B cell (primary cell): ENCODE results near the gene TBC1D21. TPM values are rescaled to one million over a fixed set of nuclear protein-coding genes. Genes with fewer than 3 reads are reported as not detected.

Source experiments
- ATAC-seq: fragments of 200-7000 bp; cut with Tn5 transposase; one replicate; pipeline ENCODE4 v1.10.0; 2021; ENCODE audit warnings: low read depth, mild to moderate bottlenecking, moderate number of reproducible peaks, moderate library complexity
- CTCF ChIA-PET: fragments of 350-600 bp; sonication (Branson Sonifier 250); formaldehyde crosslinking; loops from one replicate; lab custom pipeline; 2021; ENCODE audit warnings: antibody characterized with exemption, inconsistent platforms; lab: Charles Lee
- POLR2A ChIA-PET: fragments of 350-600 bp; sonication (Branson Sonifier 250); formaldehyde crosslinking; loops from one replicate; lab custom pipeline; 2021; ENCODE audit warnings: antibody characterized with exemption; lab: Charles Lee
- DNase-seq: peaks from one replicate; pipeline ENCODE4 v3.0.0; 2013
- H2AFZ ChIP-seq: 2 replicates; pipeline ENCODE4 v1.6.1; 2012; ENCODE audit warnings: mild to moderate bottlenecking, low read depth, low read length; ENCODE audit not compliant: insufficient read depth, poor library complexity, severe bottlenecking
- H3K27ac ChIP-seq, 2 donors: 1 replicate in 1 of 2; 2 replicates in 1 of 2; pipeline ENCODE4 v1.5.1; 2012 to 2013; ENCODE audit warnings: low read length in 2 of 2, mild to moderate bottlenecking in 2 of 2, moderate library complexity in 1 of 2
- H3K27me3 ChIP-seq, 4 experiments: fragments of 200-600 bp in 1 of 4; sonication (generic) in 1 of 4; replicated peaks in 1 of 4; 1 replicate in 2 of 4; 2 replicates in 2 of 4; pipeline versions ENCODE4 v1.6.1 to v1.7.0; 2013 to 2016; ENCODE audit warnings: low read length in 3 of 4, mild to moderate bottlenecking in 2 of 4, mixed read lengths in 1 of 4, moderate library complexity in 1 of 4; ENCODE audit not compliant: insufficient read depth in 4 of 4, control insufficient read depth in 3 of 4; ENCODE audit errors: control extremely low read depth in 1 of 4
- H3K36me3 ChIP-seq, 2 experiments: replicated peaks in 1 of 2; 1 replicate in 1 of 2; 2 replicates in 1 of 2; pipeline versions ENCODE4 v1.6.1 to v1.7.1; 2013; ENCODE audit warnings: low read length in 1 of 2; ENCODE audit not compliant: insufficient read depth in 2 of 2, control insufficient read depth in 1 of 2; ENCODE audit errors: control extremely low read depth in 1 of 2, extremely low read depth in 1 of 2
- H3K4me1 ChIP-seq, 2 donors: fragments of 200-600 bp in 1 of 2; sonication (generic) in 1 of 2; 1 replicate in 1 of 2; 2 replicates in 1 of 2; pipeline versions ENCODE4 v1.5.1 to v1.6.1; 2013 to 2017; ENCODE audit warnings: low read length in 2 of 2; ENCODE audit not compliant: control insufficient read depth in 2 of 2, insufficient read depth in 2 of 2
- H3K4me2 ChIP-seq: replicated peaks from 2 replicates; pipeline ENCODE3; 2012; ENCODE audit warnings: mild to moderate bottlenecking, low read depth, low read length; ENCODE audit not compliant: poor library complexity, severe bottlenecking
- H3K4me3 ChIP-seq, 5 experiments: fragments of 200-600 bp in 1 of 5; sonication (generic) in 1 of 5; 1 replicate in 3 of 5; 2 replicates in 2 of 5; pipeline versions ENCODE4 v1.5.1 to v1.7.0; 2011 to 2016; ENCODE audit warnings: low read length in 4 of 5, mild to moderate bottlenecking in 4 of 5, low read depth in 2 of 5, control low read depth in 1 of 5, moderate library complexity in 1 of 5; ENCODE audit not compliant: insufficient read depth in 1 of 5; ENCODE audit errors: control extremely low read depth in 1 of 5, extremely low read depth in 1 of 5
- H3K79me2 ChIP-seq: fragments of 200-600 bp; sonication (generic); one replicate; pipeline ENCODE4 v1.6.0; 2016; ENCODE audit warnings: low read length; ENCODE audit not compliant: control insufficient read depth, insufficient read depth
- H3K9ac ChIP-seq: fragments of 200-600 bp; sonication (generic); 2 replicates; pipeline ENCODE4 v1.6.1; 2017; ENCODE audit warnings: mild to moderate bottlenecking, low read length, moderate library complexity
- H3K9me3 ChIP-seq, 3 donors: one replicate each; pipeline versions ENCODE4 v1.6.1 to v1.7.1; 2013; ENCODE audit warnings: low read length in 2 of 3; ENCODE audit not compliant: control insufficient read depth in 2 of 3, insufficient read depth in 1 of 3; ENCODE audit errors: control extremely low read depth in 1 of 3
- H4K20me1 ChIP-seq: 2 replicates; pipeline ENCODE4 v1.6.0; 2012; ENCODE audit warnings: mild to moderate bottlenecking, low read length; ENCODE audit not compliant: insufficient read depth, control insufficient read depth, poor library complexity, severe bottlenecking
- H3K27ac Mint-ChIP-seq: one replicate; pipeline ENCODE4 v1.8.0; 2021; ENCODE audit warnings: mixed read lengths
- H3K27me3 Mint-ChIP-seq: one replicate; pipeline ENCODE4 v1.8.0; 2021; ENCODE audit warnings: mixed read lengths
- H3K4me1 Mint-ChIP-seq: one replicate; pipeline ENCODE4 v1.8.0; 2021; ENCODE audit warnings: mixed read lengths
- H3K4me3 Mint-ChIP-seq: one replicate; pipeline ENCODE4 v1.8.0; 2021; ENCODE audit warnings: mixed read lengths
- H3K9me3 Mint-ChIP-seq: one replicate; pipeline ENCODE4 v1.8.0; 2022; ENCODE audit warnings: mixed read lengths; ENCODE audit not compliant: insufficient read depth
- EZH2 ChIP-seq: IDR thresholded peaks from 2 replicates; pipeline ENCODE4 v1.6.1; 2012; ENCODE audit warnings: borderline replicate concordance, low read depth, mild to moderate bottlenecking, moderate library complexity, low read length; ENCODE audit not compliant: insufficient read depth, poor library complexity, severe bottlenecking
- WGBS: methylation state at CpG from one replicate; pipeline ENCODE4 v1.1.5; 2013; ENCODE audit warnings: missing lambda C conversion rate; ENCODE audit not compliant: insufficient coverage; 5-methylcytosine and 5-hydroxymethylcytosine counted together
- intact Hi-C: fragments of 100-400 bp; cut with micrococcal nuclease; formaldehyde crosslinking; loops from one replicate; pipeline ENCODE4 v1.10.0; 2022
- polyA plus RNA-seq: library from polyadenylated mRNA; depleted of rRNA; stranded (reverse); fragments of >200 nt; gene quantifications from 2 replicates; pipeline ENCODE4 v1.2.3, GENCODE V29; 2012
- total RNA-seq, 2 donors: library from RNA; stranded (reverse); fragments of 120-200 nt in 1 of 2; gene quantifications; 1 replicate in 1 of 2; 2 replicates in 1 of 2; pipeline versions ENCODE4 v1.2.3 to v1.2.4, GENCODE V29; 2013 to 2022
- TF ChIP-seq, protein P1 (sequence below): fragments of 200-600 bp; IDR thresholded peaks from one replicate; pipeline ENCODE4 v1.8.0; 2022; ENCODE audit warnings: antibody characterized with exemption, mild to moderate bottlenecking

TBC1D21 gene
- total and polyA plus RNA-seq, 2 donors (not counting 1 experiment from before 2014, with no cell fraction given), result not detected

DNA sequence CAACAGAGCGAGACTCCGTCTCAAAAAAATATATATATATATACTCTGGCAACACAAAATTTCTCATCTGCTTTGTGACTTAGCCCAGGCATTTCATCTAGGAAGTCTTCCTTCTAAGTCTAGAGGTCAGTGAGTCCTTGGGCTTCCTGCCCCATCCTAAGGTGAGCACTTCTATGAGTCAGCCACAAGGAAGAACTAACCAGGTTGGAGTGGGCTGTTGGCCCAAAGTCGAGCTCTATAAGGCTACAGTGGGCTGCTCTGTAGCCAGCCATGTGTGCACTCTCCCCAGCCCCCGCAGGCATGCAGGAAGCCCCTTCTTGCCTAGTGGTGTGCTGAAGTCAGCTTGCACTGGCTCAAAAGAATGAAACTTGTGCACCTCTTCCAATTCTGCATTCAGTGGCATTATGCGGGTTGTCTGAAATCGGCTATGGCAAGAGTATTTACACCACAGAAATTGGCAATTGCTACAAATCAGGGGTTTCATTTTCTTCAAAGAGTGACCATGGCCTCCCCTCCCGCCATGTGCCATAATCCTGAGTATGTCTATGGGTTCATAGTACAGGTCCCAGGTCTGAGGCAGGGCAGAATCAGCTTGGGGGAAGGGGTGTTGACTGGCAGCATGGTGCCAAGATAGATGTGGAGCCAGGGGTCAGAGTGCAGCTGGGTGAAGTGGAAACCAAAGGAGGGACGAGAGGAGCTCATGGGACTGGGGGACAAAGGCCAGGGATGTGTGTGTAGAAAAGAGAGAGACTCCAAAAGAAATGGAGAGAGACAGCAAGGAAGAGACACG lies 30.9 kb downstream of the TBC1D21 start:
- Histone ChIP-seq H2AFZ (no peak overlapping the region), H4K20me1 (no peaks in the 10 kb centered on the region), H3K4me2 (no peak overlapping the region), H3K4me1 (no peaks in the 10 kb centered on the region), H3K27ac (no peak overlapping the region), H3K36me3 (no peaks in the 10 kb centered on the region), H3K27me3 (peaks cover 0 to 7% (median 0%) of the 10 kb centered on the region in 4 experiments), H3K9ac (no peak overlapping the region), H3K4me3 (no peak overlapping the region), H3K9me3 (no peaks in the 10 kb centered on the region), H3K79me2 (no peaks in the 10 kb centered on the region)
- no peak overlapping the region for H3K4me3 Mint-ChIP-seq
- DNase-seq (no peak), ATAC-seq (no peak)
- H3K4me1 Mint-ChIP-seq, result peaks cover 2% of the 10 kb centered on the region
- H3K9me3 Mint-ChIP-seq, result no peaks in the 10 kb centered on the region
- ChIA-PET POLR2A (no interaction called here), CTCF (no interaction called here)
- intact Hi-C loops, result no loop called here
- peaks cover 18% of the 10 kb centered on the region for H3K27me3 Mint-ChIP-seq
- 84% methylated on average over 6 of the region's 9 CpGs for WGBS
- TF ChIP-seq, protein P1, sequence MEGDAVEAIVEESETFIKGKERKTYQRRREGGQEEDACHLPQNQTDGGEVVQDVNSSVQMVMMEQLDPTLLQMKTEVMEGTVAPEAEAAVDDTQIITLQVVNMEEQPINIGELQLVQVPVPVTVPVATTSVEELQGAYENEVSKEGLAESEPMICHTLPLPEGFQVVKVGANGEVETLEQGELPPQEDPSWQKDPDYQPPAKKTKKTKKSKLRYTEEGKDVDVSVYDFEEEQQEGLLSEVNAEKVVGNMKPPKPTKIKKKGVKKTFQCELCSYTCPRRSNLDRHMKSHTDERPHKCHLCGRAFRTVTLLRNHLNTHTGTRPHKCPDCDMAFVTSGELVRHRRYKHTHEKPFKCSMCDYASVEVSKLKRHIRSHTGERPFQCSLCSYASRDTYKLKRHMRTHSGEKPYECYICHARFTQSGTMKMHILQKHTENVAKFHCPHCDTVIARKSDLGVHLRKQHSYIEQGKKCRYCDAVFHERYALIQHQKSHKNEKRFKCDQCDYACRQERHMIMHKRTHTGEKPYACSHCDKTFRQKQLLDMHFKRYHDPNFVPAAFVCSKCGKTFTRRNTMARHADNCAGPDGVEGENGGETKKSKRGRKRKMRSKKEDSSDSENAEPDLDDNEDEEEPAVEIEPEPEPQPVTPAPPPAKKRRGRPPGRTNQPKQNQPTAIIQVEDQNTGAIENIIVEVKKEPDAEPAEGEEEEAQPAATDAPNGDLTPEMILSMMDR, result no peak
- no peak for TF ChIP-seq EZH2
- H3K27ac Mint-ChIP-seq, result no peak overlapping the region

DNA sequence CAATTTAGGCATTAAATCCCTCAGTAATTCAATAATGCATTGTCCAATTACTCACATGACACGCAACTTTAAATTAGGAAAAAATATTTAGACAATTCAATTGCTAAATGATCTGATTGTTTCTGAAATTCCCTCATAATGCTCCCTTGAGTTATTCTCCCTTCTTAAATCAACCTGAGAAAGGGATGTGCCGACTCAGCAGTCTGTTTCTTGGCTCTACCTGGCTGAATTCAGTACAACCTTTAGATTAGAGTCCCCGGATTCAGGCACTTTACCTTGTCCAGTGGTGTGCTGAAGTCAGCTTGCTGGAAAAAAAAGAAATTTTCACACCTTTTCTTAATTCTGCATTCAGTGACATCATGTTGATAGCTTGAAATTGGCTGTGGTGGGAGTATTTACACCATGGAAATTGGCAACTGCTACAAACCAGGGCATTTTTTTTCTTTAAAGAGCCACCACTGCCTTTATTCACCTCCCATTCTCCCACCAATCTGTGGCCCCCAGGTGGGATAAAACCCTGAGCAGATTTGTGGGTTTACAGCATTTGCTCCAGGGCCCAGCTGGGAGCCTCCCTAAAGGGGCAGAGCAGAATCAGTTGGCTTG lies 32.0 kb downstream of the TBC1D21 start:
- no peaks in the 10 kb centered on the region for H3K4me1 ChIP-seq
- no peak overlapping the region for H3K9ac ChIP-seq
- peaks cover 18% of the 10 kb centered on the region for H3K27me3 Mint-ChIP-seq
- H3K4me1 Mint-ChIP-seq, result peaks cover 2% of the 10 kb centered on the region
- H2AFZ ChIP-seq, result no peak overlapping the region
- H3K9me3 Mint-ChIP-seq, result no peaks in the 10 kb centered on the region
- H3K27me3 ChIP-seq, result peaks cover 0 to 7% (median 0%) of the 10 kb centered on the region in 4 experiments
- POLR2A ChIA-PET, result no interaction called here
- WGBS, result no CpG with 5 or more reads among the region's 3 CpGs
- H4K20me1 ChIP-seq, result no peaks in the 10 kb centered on the region
- H3K4me3 Mint-ChIP-seq, result no peak overlapping the region
- no peaks in the 10 kb centered on the region for H3K36me3 ChIP-seq
- no peak for TF ChIP-seq EZH2
- TF ChIP-seq, protein P1, result no peak
- no peak overlapping the region for H3K4me2 ChIP-seq
- H3K27ac Mint-ChIP-seq, result no peak overlapping the region
- intact Hi-C loops, result no loop called here
- H3K4me3 ChIP-seq, result no peak overlapping the region
- ATAC-seq (no peak), DNase-seq (no peak)
- H3K9me3 ChIP-seq, result no peaks in the 10 kb centered on the region
- CTCF ChIA-PET, result no interaction called here
- H3K79me2 ChIP-seq, result no peaks in the 10 kb centered on the region
- H3K27ac ChIP-seq, result no peak overlapping the region
